ENCODE measurements around the gene ZC3H7B.

The ZC3H7B gene

DNA sequence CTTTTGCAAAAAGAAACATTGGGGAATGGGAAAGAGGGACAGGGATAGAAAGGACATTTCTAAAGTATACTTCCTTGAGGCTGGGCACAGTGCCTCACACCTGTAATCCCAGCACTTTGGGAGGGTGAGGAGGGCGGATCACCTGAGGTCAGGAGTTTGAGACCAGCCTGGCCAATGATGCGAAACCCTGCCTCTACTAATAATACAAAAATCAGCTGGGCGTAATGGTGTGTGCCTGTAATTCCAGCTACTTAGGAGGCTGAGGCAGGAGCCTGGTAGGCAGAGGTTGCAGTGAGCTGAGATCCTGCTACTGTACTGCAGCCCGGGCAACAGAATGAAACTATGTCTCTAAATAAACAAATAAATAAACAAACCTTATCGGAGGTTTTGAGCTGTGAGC, 64.1 kb downstream of the ZC3H7B start:
- H3K4me3 ChIP-seq (ENCODE audit: low read length) = no peak overlapping the region

GRCh38 chr22:41366323-41367029, 65.2 kb downstream of the ZC3H7B start:
- no peak for DNase-seq (ENCODE audit: low read depth)
- H3K4me3 ChIP-seq (ENCODE audit: low read length) = no peak overlapping the region
- TF ChIP-seq CTCF (conservative IDR thresholded peaks at IDR 0.05; ENCODE audit: low read depth, low read length) = no peak

More for the DNA sequence above, 64.1 kb downstream of the ZC3H7B start:
- TF ChIP-seq CTCF (conservative IDR thresholded peaks at IDR 0.05; ENCODE audit: low read depth, low read length) = no peak
- DNase-seq (ENCODE audit: low read depth) = no peak

DNA sequence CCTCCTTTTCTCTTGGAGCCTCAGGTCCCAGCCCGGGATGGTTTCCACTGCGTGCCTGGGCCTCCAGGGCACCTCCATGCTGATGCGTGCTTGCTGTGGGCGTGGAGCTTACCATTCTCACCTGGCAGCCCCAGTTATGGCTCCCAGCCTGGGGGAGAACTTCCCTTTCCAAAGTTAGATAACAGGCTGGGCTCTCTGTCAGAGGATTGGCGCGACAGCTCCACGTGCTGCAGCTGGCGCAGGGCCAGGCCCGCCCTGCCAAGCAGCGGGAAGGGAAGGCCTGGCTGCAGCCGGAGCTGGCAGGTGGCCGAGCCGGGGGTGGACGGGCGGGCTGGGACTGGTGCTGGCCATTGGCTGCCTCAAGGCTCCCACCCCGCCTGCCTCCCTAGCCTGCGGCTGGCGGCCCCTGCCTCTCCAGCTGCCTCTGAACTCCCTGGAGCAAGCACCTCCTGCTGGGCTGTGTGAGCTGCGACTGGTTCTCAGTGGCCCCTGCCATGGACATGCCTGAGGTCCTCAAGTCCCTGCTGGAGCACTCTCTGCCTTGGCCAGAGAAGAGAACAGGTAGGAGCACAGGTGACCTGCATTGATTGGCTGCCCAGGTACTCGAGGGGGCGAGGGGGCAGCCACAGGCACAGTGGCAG, 65.8 kb downstream of the ZC3H7B start:
- peak overlapping the region; percentile 47 for H3K4me3 ChIP-seq (ENCODE audit: low read length)
- peak; percentile 89 for DNase-seq (ENCODE audit: low read depth)
- peak; percentile 58 for TF ChIP-seq CTCF (conservative IDR thresholded peaks at IDR 0.05; ENCODE audit: low read depth, low read length)

DNA sequence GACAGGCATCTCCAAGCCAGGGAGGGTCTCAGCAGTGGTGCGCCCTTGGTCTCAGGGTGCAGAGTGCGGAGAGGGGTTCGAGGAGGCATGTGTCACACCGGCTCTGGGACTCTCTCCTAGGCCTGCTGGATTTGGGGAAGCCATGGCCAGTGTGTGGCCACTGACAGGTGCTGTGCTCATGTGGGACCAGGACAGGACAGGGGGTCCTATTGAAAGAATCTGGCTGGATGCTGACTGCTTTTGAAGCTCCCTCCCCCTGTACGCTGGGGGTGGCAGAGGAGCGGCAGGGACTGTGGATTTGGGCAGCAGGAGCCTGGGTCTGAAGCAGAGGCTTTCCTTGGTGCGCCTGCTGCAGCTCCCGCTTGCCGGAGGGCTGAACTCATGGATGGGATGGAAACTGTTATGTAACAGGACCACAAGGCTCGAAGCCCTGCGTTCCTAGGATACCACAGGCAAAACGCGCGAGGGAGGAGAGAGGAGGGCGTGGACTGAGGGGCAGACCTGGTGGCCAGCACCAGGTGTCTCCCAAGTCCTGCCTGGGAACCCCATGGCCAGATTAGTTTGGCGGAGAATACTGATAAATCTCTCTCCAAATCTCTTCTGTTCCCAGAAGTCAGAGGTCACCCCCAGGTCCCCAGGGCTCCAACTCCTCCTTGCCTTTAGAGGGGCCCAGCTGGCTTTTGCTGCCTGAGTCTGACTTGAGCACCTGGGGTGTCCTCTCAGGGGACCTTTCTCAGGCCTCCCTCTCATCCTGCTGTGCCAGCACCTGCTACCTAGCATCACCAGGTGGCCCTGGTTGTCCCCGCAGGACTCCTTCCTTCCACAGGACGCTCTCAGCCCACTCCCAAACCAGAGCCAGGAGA, 66.6 kb downstream of the ZC3H7B start:
- no peak for TF ChIP-seq CTCF (conservative IDR thresholded peaks at IDR 0.05; ENCODE audit: low read depth, low read length)
- DNase-seq (ENCODE audit: low read depth) = peak; percentile 35
- H3K4me3 ChIP-seq (ENCODE audit: low read length) = peak overlapping the region; percentile 47

- H3K4me3 ChIP-seq (ENCODE audit: low read length) = peak overlapping the region; percentile 47
- TF ChIP-seq CTCF (conservative IDR thresholded peaks at IDR 0.05; ENCODE audit: low read depth, low read length) = no peak
- DNase-seq (ENCODE audit: low read depth) = no peak
These were observed 67.5 kb downstream of the ZC3H7B start for GRCh38 chr22:41368543-41369423.

DNA sequence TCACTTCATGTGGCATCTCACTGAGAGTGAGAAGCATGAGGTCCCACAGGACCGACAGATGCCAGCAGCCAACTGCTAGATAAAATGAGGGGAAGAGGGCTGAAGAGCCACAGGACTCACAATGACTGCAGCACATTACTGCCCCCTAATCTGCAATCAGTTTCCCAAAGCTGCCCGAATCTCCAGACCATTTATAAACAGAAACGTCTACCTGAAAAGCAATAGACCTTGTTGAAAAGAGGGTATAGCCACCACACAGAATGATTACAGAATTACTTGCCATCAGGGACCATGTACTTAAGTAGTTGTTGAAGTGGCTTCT, 68.1 kb downstream of the ZC3H7B start:
- no peak for TF ChIP-seq CTCF (conservative IDR thresholded peaks at IDR 0.05; ENCODE audit: low read depth, low read length)
- H3K4me3 ChIP-seq (ENCODE audit: low read length) = no peak overlapping the region
- no peak for DNase-seq (ENCODE audit: low read depth)

Data from retinal pigment epithelial cell (primary cell).